NCI-H510A treated with DMSO at 0.1 percent for 48 hours (cell line): ENCODE results near the gene CCDC9.

Experiments used
- DNase-seq: peaks from one replicate; lab custom pipeline; 2025; lab: John Stamatoyannopoulos, UW

The CCDC9 gene

GRCh38 chr19:47255879-47256692 is at the start of gene CCDC9:
CCDC9 (plus strand) TSS chr19:47256525; CDS start chr19:47258401, 1,876 bp downstream.
- DNase-seq: peak; percentile 92

GRCh38 chr19:47209319-47210179 is 46.8 kb upstream of the CCDC9 start:
- no peak for DNase-seq

GRCh38 chr19:47210180-47210490 is 46.2 kb upstream of the CCDC9 start:
- DNase-seq: no peak

GRCh38 chr19:47210689-47211316 is 45.5 kb upstream of the CCDC9 start:
- DNase-seq: peak; percentile 62

- DNase-seq: no peak
Measured at GRCh38 chr19:47215581-47215980, 40.7 kb upstream of the CCDC9 start.

- no peak for DNase-seq
Measured at GRCh38 chr19:47221080-47221841, 35.1 kb upstream of the CCDC9 start.

GRCh38 chr19:47221890-47222289 is 34.4 kb upstream of the CCDC9 start:
- DNase-seq: no peak

- DNase-seq: peak; percentile 83
Measured at GRCh38 chr19:47225746-47226425, 30.4 kb upstream of the CCDC9 start.

GRCh38 chr19:47226426-47227351 is 29.6 kb upstream of the CCDC9 start:
- peak; percentile 48 for DNase-seq

GRCh38 chr19:47227352-47228167 is 28.8 kb upstream of the CCDC9 start:
- peak; percentile 87 for DNase-seq

GRCh38 chr19:47228168-47228936 is 28.0 kb upstream of the CCDC9 start:
- peak; percentile 23 for DNase-seq

- DNase-seq: no peak
Measured at GRCh38 chr19:47228937-47229675, 27.2 kb upstream of the CCDC9 start.

GRCh38 chr19:47229676-47230053 is 26.7 kb upstream of the CCDC9 start:
- DNase-seq: no peak

- DNase-seq: no peak
Measured at GRCh38 chr19:47230054-47230920, 26.0 kb upstream of the CCDC9 start.

- DNase-seq: no peak
Measured at GRCh38 chr19:47230921-47231214, 25.5 kb upstream of the CCDC9 start, which contains the start of gene BBC3. BBC3 (minus strand) TSS chr19:47231199; CDS start chr19:47228431, 2,768 bp downstream.

- DNase-seq: peak; percentile 49
Measured at GRCh38 chr19:47231215-47232054, 24.9 kb upstream of the CCDC9 start.
